GM18907 (cell line): ENCODE data around the gene CUEDC1.
A peak's percentile ranks its signal among the peaks of the same experiment; 100 is the strongest.

Experiments used
- ATAC-seq: cut with Tn5 transposase; IDR thresholded peaks from one replicate; pipeline ENCODE4 v1.9.1; 2021; ENCODE audit warnings: mild to moderate bottlenecking, moderate library complexity; ENCODE audit not compliant: unreplicated experiment

Gene CUEDC1

DNA sequence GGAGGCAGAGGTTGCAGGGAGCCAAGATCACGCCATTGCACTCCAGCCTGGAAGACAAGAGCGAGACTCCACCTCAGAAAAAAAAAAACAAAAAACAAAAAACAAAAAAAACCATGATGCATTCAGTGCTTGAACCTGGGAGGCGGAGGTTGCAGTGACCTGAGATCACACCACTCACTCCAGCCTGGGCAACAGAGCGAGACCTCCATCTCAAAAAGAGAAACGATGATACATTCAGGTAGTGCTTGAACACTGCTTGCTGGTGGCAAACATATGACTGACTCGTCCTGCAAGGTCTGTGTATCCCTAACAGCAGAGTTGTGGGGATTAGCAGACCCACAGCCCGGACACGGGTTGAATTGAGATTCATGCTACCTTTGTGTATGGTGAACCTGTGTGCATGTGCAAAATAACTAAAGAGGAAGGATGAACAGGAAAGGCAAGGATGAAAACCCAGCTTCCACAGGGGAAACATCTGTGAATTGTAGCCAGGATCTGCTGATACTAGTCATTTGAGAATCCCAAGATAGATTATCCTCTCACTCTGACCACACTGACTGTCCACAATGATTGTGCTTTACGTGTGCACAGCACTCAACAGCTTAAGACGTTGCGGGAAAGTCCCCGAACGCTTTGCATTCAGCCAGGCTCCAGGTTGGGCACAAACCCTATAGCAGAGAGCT is 53.0 kb downstream of the CUEDC1 start:
- ATAC-seq = peak; percentile 65

DNA sequence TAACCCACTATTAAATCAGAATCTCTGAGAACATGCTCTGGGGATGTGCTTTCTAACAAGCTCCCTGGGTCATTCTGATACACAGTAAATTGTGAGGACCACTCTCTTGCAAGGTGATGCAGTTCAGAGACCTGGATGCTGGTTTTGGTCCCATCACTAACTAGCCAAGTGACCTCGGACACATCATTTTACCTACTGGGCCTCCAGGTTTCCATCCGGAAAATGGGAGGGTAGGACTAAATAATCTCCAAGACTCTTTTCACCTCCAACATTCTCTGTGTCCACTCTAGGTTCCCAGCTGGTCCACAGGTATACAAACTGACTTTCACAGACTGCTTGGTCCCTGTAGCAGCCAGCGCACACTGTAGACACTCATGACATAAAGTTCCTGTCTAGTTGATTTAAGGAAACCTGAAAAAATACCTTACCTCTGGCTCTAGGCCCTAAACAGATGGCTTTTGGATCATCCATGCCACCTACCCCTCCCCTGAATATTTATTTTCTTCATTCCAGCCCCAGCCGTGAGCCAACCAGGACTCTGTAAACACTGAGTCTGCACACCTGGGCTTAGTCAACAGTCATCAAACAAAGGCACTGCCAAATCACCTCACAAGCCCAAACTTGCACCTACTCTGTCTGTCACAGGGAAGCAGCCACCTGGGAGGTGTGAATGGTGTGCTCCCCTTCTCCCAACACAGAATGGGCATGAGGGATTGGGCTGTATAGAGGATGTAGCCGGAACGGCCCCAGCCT is 54.0 kb downstream of the CUEDC1 start:
- ATAC-seq = no peak

DNA sequence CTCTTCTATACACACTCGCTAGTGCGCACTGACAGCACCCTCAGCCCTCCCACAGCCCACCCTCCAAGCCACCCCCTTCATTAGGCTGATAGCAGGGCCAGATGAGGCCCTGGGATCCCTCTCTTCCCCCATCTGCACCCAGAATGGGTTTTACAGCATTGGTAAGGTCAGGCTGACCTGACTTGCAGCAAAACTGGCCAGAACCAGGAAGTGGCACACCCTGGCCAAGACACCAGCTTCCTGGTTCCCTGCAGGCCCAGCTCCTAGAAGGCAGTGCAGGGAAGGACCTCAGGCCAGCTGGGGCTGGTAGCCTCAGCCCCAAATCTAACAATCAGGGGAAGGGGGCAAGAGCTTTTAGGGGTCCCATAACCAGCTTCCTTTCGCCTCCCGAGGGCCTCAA is 55.4 kb downstream of the CUEDC1 start:
- ATAC-seq = no peak

DNA sequence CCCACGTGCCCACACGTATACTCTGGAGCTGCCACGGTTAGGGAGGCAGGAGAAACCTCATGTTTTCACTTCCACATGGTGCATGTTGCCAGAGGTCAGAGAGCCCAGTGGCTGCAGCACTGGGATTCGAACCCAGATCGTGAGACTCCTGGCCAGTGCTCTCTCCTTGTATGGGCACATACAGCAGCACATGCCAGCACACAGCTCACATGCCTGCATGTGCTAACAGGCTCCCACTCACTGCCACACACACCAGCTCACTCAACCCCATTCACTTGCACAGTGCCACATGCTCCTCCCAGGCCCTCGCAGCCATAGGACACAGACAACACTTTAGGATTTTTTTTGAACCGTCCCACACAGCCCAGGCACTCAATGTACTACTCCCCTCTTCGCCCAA is 55.8 kb downstream of the CUEDC1 start:
- ATAC-seq = no peak

DNA sequence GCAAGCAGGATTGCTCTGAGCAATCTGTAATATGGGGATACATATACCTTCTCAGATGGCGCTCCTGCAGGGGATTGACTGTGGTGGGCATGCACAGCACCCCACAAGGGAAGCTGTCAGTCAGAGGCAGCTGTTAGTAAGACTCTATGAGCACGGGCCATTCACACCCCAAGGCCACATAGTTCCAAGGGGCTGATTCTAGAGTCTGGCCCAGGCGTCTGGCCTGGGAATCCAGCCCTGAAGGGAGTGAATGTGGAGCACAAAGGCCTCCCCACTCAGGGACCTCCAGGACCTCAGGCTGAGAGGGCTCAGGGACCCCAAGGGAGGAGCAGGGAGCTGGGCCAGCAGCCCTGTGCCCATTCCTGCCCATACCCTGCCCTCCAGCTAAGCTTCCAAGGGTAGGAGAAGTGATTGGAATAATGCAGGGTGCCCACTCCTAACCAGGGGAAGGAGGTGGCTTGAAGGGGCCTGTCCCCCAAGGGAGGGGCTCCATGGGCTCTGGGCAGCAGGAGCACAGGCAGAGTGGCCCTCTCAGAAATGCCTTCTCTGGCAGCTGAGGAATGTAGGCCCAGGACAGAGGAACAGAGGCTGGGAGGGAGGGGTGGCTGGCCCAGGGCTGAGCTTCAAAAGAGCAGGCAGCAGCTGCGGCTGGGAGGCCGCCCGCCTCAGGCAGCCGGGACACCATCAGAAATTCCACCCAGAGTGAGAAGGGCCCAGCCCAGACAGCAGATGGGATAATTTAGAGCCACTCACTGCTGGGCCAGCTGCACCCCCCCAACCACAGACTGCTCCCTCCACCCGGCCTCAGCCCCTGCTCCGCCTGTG is 56.5 kb downstream of the CUEDC1 start:
- ATAC-seq = no peak

DNA sequence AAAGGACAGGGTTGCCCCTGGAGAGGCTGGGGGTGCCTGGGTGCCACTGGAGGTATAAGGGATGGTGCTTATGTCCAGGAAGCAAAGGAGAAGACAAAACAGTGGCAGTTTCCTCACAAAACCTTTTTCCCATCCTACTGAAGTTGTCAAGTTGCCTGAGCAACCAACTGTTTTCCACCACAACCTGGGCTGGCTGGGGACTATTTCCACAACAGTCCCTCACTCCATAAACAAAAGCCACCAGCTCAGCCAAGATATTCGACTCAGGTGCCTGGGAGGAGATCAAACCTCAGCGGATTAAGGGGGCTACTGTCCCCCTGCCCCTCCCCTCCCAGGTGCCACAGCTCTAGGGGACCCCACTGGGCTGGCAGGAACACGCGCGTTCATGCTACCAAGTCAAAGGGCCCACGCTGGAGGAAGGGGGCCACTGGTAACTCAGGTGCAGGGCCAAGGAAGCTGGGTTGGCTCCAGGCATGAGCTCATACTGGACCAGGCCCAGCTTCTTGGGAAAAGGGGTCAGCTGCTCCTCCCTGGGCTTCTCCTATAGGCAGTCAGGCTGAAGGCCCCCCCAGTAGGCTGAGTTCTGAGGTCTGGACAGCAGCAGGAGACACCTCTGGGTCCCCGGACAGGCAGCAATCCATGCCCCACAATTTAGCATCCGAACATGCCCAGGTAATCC is 59.7 kb downstream of the CUEDC1 start:
- ATAC-seq = no peak

DNA sequence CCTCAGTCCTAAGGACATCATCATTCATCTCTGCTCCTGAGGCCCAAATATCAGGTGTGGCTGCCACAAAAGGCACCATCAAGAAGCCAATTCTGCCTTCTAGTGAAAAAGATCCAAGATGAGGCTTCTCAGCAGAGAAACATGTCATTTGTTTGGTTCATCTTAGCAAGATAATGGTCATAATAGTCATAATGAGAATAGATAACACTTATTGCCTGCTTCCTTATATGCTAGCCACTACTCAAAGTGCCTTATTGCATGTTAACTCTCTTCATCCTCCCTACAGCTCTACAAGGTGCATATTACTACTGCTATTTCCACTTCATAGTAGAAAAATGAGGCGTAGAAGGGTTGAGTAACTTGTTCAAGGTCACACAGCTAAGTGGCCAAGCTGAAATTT is 60.4 kb downstream of the CUEDC1 start:
- ATAC-seq = no peak

DNA sequence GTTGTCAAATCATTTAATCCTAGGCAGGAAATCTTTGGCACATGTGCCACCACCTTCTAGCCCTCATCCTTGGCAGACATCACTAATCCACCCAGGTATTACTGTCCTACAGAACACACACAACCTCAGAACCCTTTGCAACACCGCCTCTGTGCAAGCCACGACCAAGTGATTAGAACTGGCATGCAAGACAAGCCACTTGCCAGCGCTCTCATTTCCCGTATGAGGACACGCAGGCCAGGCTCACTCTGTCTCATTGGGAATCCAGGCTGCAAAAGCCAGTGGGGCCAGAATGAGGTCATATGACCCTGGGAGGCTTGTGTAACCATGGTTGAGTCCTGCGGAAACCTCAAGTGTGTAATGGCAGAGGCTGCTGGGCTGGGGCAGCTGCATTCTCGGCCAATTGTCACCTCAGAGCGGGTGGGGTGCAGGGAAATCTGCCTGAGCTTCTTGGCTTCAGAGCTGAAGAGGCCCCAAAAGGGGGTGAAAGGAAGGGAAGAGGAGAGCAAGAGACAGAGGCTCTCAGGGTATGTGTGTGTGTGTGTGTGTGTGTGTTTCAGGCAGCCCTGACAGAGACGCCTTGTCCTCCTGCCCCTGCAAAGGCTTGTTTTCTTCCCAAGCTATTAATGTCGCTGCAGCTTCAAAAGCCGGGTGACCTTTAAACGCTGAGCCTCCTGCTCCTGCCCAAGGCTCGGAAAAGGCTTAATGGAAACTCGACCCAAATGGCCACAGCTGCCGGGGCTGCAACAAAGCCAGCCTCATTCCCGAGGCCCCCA is 62.2 kb downstream of the CUEDC1 start:
- no peak for ATAC-seq

DNA sequence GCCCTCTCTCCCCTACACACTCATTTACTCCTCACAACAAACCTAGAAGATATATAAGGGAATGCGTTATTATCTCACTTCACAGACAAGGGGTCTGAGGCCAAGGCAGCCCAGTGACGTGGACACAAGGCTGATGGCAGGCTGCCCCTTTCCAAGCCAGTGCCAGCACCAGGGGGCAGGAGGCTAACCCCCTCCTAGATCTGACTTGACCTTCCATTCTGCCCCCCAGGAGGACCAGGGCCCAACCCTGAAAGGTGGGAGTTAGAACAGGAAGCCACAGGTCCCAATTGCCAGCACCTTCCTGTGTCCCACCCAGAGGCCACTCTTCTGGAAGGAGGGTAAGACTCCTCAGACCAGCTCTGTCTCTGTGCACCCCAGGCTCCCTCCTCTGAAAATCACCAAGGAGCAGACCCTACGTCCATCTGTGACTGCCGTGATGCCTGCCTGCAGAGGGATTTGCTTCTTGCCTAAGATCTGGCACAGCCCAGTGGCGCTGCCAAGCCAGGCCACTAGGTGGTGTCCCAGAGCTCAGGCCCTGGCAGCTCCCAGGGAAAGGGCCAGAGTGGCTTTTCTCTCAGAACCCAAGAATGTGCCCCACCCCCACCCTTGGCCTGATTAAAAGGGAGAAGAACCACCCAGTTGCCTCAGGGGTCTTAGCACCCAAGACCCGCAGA is 62.9 kb downstream of the CUEDC1 start:
- no peak for ATAC-seq

DNA sequence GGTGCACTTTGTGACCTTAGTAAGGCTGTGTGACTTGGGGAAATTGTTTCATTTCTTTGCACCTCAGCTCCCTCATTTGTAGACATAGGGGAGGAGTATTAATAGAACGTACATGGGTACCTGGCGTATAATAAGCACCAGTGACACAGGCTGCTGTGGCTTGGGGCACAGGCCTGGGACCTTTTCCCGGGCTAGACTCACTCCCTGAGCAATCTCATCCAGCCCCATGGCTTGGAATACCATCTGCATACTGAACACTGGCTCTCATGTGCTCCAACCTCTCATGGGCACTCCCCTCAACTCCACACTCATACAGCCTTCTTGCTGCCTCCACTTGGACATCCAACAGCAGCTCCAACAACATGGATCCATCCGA is 64.4 kb downstream of the CUEDC1 start:
- ATAC-seq = no peak

DNA sequence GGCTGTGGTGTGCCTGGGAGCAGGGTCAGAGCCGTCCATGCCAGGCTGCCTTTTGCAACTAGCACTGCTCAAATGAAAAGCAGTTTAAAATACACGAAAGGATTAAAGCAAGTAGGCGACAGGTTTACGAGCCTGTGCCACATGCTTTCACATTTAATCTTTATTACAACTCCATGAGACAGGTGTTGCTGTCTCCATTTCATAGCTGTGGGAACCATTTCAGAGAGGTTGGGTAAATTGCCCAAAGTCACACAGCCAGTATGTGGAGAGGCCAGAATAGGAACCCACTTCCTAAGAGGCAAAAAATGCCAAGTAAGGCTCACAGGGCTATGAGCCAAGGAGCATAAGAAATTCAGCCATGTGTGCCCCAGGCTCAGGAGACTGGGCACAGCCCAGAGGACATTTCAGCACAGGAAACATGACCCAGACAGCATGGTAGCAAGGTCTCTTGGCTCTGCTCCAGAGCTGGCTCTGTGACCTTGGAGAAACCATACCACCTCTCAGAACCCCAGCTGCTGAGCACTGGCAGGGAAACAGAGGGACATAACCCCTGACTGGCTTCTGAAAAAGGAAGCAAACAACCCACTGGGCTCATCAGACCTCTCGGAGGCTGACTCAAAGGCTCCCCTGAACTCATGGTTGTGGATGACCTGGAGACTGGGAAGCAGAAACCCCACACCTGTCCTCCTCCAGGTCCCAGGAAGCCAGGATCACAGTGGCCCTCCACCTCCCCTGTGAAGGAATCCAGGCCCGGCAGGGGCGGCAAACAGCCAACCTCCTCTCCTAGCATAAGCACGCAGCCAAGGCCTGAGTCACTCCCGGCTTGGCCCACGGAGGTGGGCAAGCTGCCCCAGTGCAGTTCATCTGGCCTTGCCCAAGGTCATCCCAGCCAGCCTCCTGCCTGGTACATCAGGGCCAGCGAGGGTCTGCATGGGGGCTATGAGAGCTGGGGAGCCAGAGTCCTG is 65.0 kb downstream of the CUEDC1 start:
- no peak for ATAC-seq

DNA sequence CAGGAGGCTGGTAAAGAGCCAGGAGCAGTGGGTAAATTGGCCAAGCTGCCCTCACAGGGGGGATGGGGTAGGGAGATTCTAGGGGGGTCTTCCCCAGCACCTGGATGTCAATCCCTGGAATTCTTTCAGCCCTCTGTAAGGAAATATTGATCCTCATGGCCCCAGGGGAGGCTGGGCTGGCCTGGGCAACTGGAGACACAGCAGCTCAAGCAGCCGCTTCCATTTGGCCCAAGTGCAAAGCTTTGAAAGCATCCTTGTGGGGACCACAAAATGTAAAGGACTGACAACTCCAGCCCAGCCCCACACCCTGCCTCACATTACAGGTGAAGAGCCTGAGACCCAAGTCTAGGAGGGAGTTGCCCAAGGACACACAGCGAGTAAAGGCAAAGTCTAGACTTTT is 66.0 kb downstream of the CUEDC1 start:
- no peak for ATAC-seq

DNA sequence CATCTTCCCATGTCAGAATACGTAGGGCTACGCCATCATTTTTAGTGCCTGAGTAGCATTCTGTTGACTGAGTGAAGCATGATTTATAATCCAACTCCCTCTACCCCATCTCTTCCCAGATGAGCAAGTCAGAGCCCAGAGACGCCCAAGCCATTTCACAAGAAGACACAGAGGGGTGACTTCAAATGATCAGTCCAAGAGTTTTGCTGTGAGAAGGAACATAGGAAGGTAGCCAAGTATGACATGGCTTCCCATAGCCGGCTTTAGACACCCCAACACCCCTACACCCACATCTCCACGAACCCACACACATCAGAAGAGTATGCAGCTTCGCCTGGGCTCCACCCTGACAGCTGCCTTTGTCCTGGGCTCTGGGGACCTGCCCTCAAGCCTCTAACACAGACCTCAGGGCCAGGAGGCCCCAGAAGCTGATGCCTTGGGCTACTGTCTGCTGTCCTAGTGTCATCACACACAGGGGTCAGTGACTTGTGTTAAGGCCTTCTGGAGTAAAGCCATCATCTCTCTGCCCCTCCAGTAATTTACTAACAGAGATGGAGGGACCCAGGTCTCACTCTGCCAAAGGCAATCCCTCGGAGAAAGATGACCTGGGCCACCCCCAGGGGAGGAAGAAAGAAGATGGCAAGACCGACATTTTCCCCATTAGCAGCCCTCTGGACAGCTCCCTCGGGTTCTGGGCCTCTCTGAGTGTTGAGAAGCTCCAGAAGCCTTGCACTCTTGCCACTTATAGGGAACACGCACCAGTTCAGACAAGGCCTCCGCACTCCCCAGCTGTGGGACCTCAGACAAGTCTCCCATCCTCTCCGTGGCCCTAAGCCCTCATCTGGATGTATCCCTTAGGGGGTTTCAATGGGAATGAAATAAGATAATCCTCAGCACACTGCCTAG is 66.6 kb downstream of the CUEDC1 start:
- no peak for ATAC-seq

DNA sequence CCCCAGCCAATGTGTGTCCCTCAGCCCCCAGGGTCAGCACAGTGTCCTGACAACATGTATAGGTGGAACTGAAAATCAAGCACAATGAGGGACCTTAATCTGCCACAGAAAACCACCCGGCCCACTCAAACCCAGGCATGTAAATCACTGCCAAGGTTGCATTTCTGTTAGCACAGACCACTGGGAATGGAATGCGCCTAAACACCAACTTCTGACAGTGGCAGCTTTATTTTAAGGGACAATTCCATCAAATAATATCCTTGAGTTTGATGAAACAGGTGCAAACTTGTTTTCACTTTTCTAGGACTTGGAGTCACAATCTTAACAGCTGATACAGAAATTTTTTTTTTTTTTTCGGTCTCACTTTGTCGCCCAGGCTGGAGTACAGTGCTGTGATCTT is 68.1 kb downstream of the CUEDC1 start:
- no peak for ATAC-seq

DNA sequence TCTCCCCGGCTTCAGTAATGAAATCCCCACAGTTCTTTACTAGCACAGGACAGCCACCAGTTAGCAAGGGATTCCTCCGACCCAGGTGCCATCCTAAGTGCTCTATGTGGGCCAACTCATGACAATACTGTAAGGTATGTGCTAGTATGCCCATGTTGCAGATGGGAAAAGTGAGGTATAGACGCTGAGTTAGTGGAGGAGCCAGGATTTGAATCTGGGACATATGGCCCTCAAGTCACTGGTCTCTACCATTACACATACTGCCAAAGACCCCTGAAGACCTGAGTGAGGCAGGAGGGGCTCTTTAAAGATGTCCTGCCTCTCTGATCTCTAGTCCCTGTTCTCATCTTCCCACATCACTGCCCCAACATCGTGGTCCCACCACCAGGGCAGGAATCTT is 69.2 kb downstream of the CUEDC1 start:
- no peak for ATAC-seq

DNA sequence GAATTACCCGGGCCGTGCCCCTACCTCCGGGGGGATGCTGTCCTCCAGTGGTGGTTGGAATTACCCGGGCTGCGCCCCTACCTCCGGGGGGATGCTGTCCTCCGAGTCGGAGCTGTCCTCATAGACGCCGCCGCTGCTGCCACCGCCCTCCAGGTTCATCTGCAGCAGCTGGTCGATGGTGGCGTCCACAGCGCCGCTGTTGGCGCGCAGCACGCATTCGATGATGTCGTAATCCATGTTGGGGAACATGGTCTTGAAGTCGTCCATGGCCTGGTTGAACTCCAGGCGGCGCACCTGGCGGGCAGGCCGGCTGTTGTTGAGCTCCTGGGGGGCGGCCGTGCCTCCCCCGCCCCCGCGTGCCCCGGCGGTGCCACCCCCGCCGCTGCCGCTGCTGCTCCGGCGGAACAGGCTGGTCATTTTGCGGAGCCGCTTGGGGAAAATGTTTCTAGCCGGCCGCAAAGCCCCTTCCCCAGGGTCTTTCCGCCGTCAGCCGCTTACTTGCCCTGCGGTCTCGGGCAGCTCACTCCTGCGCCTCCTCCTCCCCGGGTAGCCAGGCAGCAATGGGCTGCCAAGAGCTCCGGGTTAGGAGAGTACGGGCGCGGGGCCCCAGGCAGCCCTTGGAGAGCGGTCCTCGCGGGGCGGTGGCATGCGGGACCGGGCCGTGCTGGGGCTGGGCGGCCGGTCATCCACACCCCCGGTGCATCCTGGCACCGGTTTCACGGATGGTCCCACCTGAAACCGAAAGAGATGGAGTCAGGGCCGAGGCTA is 69.9 kb downstream of the CUEDC1 start:
- ATAC-seq = no peak

DNA sequence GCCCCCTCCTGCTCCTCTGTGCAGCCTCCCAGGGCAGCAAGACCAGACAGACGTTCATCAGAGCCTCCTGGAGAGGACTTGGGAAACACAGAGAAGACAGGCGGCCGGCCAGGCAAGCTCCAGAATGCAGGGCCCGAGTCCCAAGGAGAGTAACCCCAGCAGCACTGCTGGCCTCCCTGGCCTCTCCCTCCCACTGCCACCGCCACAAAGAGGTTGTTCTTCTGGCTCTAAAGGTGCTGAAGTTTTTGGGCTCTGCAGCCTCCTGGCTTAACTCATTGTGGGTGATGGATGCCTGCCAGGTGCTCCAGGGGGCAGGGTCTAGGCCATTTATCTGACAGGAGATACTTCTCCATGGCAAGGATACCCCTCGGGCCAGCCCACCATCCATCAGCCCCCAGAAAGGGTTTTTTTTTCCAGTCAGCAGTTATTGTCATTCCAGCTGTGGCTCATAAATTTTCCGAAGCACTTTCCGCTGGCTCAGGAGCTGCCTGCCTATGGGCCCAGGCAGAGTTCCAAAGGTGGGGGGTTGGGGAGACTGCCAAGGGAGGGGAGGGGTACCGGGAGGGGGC is 73.3 kb downstream of the CUEDC1 start:
- no peak for ATAC-seq
